ENCODE results near the gene THEM5.

DNA sequence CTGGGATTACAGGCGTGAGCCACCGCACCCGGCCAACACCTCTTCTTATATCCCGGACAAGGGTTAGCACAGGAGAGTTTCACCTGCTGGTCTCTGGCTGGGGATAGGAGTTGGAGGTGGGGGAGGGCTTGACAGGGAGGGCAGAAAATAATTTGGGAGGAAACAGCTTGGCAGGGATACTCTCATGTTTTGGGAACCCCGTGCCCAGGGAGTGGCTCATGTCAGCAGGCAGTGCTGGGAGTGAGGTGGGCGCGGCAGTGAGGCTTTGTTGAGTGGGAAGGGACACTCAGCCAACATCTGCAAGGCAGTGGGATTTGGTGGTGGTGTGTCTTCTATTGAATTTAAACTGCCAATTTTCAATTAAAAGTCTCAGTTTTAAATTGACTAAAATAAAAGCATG lies 1.1 kb upstream of the THEM5 start:
- TF ChIP-seq CTCF (IDR thresholded peaks at IDR 0.05), result no peak
- no peak for TF ChIP-seq POLR2A (IDR thresholded peaks at IDR 0.05)

Data from Peyer's patch (tissue), 4 donors.